ENCODE results near the gene CASTOR1. TPM values are rescaled to one million over a fixed set of nuclear protein-coding genes. Genes with fewer than 3 reads are reported as not detected.
A peak's percentile ranks its signal among the peaks of the same experiment; 100 is the strongest.

Gene CASTOR1
- total RNA-seq, 6 experiments from 2014 or later, result 4.5 to 8.1 (median 5.7) TPM

DNA sequence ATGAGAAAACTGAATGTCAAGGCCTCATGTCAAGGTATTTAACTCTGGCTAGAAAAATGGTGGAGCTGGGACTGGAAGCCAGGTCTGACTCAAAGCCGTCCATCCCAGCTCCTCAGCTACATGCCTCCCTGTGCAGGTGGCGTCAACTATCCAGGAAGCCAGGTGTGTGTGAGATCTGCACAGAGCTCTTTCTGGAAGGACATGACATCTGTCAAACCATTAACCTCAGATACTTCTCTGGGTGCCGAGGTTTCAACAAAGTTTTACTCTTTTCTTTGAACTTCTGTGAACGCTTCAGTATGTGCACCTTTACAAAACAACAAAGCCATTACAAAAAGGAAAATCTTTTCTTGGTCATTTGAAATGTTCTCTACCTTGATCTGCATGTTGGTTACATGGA lies 7.0 kb upstream of the CASTOR1 start:
- TF ChIP-seq, protein P1, sequence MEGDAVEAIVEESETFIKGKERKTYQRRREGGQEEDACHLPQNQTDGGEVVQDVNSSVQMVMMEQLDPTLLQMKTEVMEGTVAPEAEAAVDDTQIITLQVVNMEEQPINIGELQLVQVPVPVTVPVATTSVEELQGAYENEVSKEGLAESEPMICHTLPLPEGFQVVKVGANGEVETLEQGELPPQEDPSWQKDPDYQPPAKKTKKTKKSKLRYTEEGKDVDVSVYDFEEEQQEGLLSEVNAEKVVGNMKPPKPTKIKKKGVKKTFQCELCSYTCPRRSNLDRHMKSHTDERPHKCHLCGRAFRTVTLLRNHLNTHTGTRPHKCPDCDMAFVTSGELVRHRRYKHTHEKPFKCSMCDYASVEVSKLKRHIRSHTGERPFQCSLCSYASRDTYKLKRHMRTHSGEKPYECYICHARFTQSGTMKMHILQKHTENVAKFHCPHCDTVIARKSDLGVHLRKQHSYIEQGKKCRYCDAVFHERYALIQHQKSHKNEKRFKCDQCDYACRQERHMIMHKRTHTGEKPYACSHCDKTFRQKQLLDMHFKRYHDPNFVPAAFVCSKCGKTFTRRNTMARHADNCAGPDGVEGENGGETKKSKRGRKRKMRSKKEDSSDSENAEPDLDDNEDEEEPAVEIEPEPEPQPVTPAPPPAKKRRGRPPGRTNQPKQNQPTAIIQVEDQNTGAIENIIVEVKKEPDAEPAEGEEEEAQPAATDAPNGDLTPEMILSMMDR (IDR thresholded peaks at IDR 0.05), result no peak
- H3K36me3 Mint-ChIP-seq (ENCODE audit: low read depth), result peaks cover 14% of the 10 kb centered on the region; the same call in 1 of the 2 replicates
- DNase-seq, result no peak
- H3K9me3 Mint-ChIP-seq, result no peaks in the 10 kb centered on the region
- H3K4me1 Mint-ChIP-seq (ENCODE audit: low read depth), result peaks cover 4% of the 10 kb centered on the region
- no peak overlapping the region for H3K27ac Mint-ChIP-seq
- no peak overlapping the region for H3K4me3 Mint-ChIP-seq
- H3K27me3 Mint-ChIP-seq (ENCODE audit: insufficient read depth), result peaks cover 4% of the 10 kb centered on the region

GRCh38 chr22:30295576-30295975 lies 6.3 kb upstream of the CASTOR1 start:
- Mint-ChIP-seq H3K4me1 (ENCODE audit: low read depth) (peaks cover 10% of the 10 kb centered on the region), H3K4me3 (no peak overlapping the region), H3K9me3 (no peaks in the 10 kb centered on the region), H3K27me3 (ENCODE audit: insufficient read depth) (peaks cover 4% of the 10 kb centered on the region), H3K36me3 (ENCODE audit: low read depth) (peaks cover 14% of the 10 kb centered on the region; the same call in 1 of the 2 replicates), H3K27ac (no peak overlapping the region)
- TF ChIP-seq, protein P1 (IDR thresholded peaks at IDR 0.05), result no peak
- no peak for DNase-seq

- TF ChIP-seq, protein P1 (IDR thresholded peaks at IDR 0.05), result no peak
- Mint-ChIP-seq H3K4me1 (ENCODE audit: low read depth) (peaks cover 18% of the 10 kb centered on the region), H3K27me3 (ENCODE audit: insufficient read depth) (peaks cover 4% of the 10 kb centered on the region), H3K27ac (no peak overlapping the region), H3K36me3 (ENCODE audit: low read depth) (peaks cover 14% of the 10 kb centered on the region; the same call in 1 of the 2 replicates), H3K9me3 (no peaks in the 10 kb centered on the region), H3K4me3 (no peak overlapping the region)
- no peak for DNase-seq
Measured at GRCh38 chr22:30294830-30295229, 5.5 kb upstream of the CASTOR1 start.

DNA sequence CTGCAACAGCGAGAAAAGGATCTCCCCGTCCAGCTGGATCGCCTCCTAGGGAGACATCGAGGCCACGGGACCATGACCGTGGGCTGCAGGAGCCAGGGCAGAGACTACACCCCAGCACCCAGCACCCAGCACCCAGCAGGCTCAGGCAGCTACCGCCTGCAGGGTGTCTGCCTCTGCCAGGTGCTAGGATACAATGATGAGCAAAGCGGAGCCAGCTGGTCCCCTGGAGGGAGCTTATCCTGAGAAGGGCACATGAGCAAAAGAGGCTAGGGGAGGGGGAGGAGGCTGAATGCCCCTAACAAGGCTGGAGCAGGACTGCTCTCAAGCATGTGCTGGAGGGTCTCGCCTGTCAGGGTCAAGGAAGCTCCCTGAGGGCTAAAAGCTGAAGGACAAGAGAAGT lies 4.8 kb upstream of the CASTOR1 start:
- Mint-ChIP-seq H3K27ac (peak overlapping the region; percentile 45; the same call in 1 of the 2 replicates), H3K27me3 (ENCODE audit: insufficient read depth) (peaks cover 4% of the 10 kb centered on the region), H3K9me3 (no peaks in the 10 kb centered on the region), H3K36me3 (ENCODE audit: low read depth) (peaks cover 14% of the 10 kb centered on the region; the same call in 1 of the 2 replicates), H3K4me3 (no peak overlapping the region), H3K4me1 (ENCODE audit: low read depth) (peaks cover 20% of the 10 kb centered on the region)
- TF ChIP-seq, protein P1 (IDR thresholded peaks at IDR 0.05), result no peak
- no peak for DNase-seq

DNA sequence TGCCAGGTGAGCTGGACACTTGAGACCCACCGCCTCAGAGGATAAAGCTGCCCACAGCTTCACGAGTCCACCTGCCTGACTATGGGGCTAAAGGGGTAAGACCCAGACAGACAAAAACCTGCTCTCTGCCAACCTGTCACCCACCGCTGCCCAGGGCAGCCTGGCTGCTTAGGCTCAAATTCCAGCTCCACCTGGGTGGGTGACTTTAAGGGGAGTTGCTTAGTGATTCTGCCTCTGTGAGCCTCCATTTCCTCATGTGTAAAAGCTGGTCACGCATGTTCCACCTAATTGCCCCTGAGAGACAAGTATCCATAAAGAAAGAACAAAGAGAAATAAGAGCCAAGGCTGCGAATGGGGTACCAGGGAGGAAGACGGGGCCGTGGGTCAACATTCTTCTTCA lies 3.7 kb upstream of the CASTOR1 start:
- peaks cover 14% of the 10 kb centered on the region; the same call in 1 of the 2 replicates for H3K36me3 Mint-ChIP-seq (ENCODE audit: low read depth)
- no peak overlapping the region for H3K4me3 Mint-ChIP-seq
- H3K4me1 Mint-ChIP-seq (ENCODE audit: low read depth), result peaks cover 25% of the 10 kb centered on the region
- H3K9me3 Mint-ChIP-seq, result no peaks in the 10 kb centered on the region
- peaks cover 4% of the 10 kb centered on the region for H3K27me3 Mint-ChIP-seq (ENCODE audit: insufficient read depth)
- no peak overlapping the region for H3K27ac Mint-ChIP-seq
- TF ChIP-seq, protein P1 (IDR thresholded peaks at IDR 0.05), result no peak
- DNase-seq, result no peak
